SK-N-SH (cell line): ENCODE measurements around the gene TRPM8. TPM values are rescaled to one million over a fixed set of nuclear protein-coding genes. Genes with fewer than 3 reads are reported as not detected.

Experiments used
- CTCF ChIA-PET: fragments of 300-600, 350-600 bp; formaldehyde crosslinking; extraction: SDS; loops from one replicate; lab custom pipeline; 2021; lab: Yijun Ruan, JAX
- POLR2A ChIA-PET: fragments of 350-600 bp; sonication (Branson Sonifier 250); formaldehyde crosslinking; extraction: SDS; loops from one replicate; lab custom pipeline; 2020; ENCODE audit warnings: antibody characterized with exemption, inconsistent platforms; lab: Yijun Ruan, JAX
- DNase-seq: peaks from one replicate; pipeline ENCODE4 v3.0.0; 2012
- H2AFZ ChIP-seq: fragments of 200-600 bp; sonication (generic); 2 replicates; pipeline ENCODE4 v1.8.1; 2016; ENCODE audit warnings: antibody characterized with exemption, mild to moderate bottlenecking, low read depth
- H3F3A ChIP-seq: fragments of 200-600 bp; sonication (generic); replicated peaks from 2 replicates; pipeline ENCODE3; 2016; ENCODE audit warnings: antibody characterized with exemption, mild to moderate bottlenecking; ENCODE audit not compliant: insufficient read depth
- H3K27ac ChIP-seq, 2 experiments: fragments of 200-500 bp in 1 of 2; fragments of 200-600 bp in 1 of 2; sonication (Bioruptor generic) in 1 of 2; sonication (generic), shearing (Covaris generic) in 1 of 2; 2 replicates each; pipeline versions ENCODE4 v1.5.1 to v1.6.1; 2014 to 2016; ENCODE audit warnings: low read depth in 2 of 2, inconsistent platforms in 1 of 2, low read length in 1 of 2, mild to moderate bottlenecking in 1 of 2, mixed read lengths in 1 of 2
- H3K27me3 ChIP-seq: fragments of 200-600 bp; sonication (generic), shearing (Covaris generic); 2 replicates; pipeline ENCODE4 v1.6.1; 2016; ENCODE audit warnings: mixed run types; ENCODE audit not compliant: insufficient read depth
- H3K36me3 ChIP-seq, 2 experiments: fragments of 200-500 bp in 1 of 2; fragments of 200-600 bp in 1 of 2; sonication (Bioruptor generic) in 1 of 2; sonication (generic) in 1 of 2; replicated peaks in 1 of 2; 2 replicates each; pipeline versions ENCODE3 to v1.5.1; 2014 to 2016; ENCODE audit warnings: low read length in 1 of 2, mild to moderate bottlenecking in 1 of 2; ENCODE audit not compliant: insufficient read depth in 2 of 2, control insufficient read depth in 1 of 2
- H3K4me1 ChIP-seq, 2 experiments: fragments of 200-500 bp in 1 of 2; fragments of 200-600 bp in 1 of 2; sonication (Bioruptor generic) in 1 of 2; sonication (generic), shearing (Covaris generic) in 1 of 2; 2 replicates each; pipeline versions ENCODE4 v1.5.1 to v1.6.1; 2014 to 2016; ENCODE audit warnings: low read depth in 1 of 2, low read length in 1 of 2, mixed run types in 1 of 2; ENCODE audit not compliant: insufficient read depth in 2 of 2, control insufficient read depth in 1 of 2
- H3K4me2 ChIP-seq: fragments of 200-600 bp; sonication (generic), shearing (Covaris generic); 2 replicates; pipeline ENCODE4 v1.6.1; 2017; ENCODE audit warnings: mixed run types
- H3K4me3 ChIP-seq, 2 experiments: fragments of 200-500 bp in 1 of 2; fragments of 200-600 bp in 1 of 2; sonication (Bioruptor generic) in 1 of 2; sonication (generic), shearing (Covaris generic) in 1 of 2; 2 replicates each; pipeline versions ENCODE4 v1.5.1 to v1.8.1; 2014 to 2016; ENCODE audit warnings: low read depth in 2 of 2, inconsistent platforms in 1 of 2, low read length in 1 of 2, mild to moderate bottlenecking in 1 of 2, mixed read lengths in 1 of 2, moderate library complexity in 1 of 2
- H3K79me2 ChIP-seq: fragments of 200-600 bp; sonication (generic); 2 replicates; pipeline ENCODE4 v1.8.1; 2017; ENCODE audit warnings: mild to moderate bottlenecking; ENCODE audit not compliant: insufficient read depth
- H3K9ac ChIP-seq: fragments of 200-600 bp; sonication (generic); 2 replicates; pipeline ENCODE4 v1.6.1; 2017; ENCODE audit warnings: mixed run types
- H3K9me2 ChIP-seq: fragments of 200-600 bp; sonication (generic); 2 replicates; pipeline ENCODE4 v1.6.1; 2017; ENCODE audit warnings: mixed run types
- H3K9me3 ChIP-seq: fragments of 200-600 bp; sonication (generic); 2 replicates; pipeline ENCODE4 v1.6.1; 2017; ENCODE audit warnings: mixed run types, mild to moderate bottlenecking, moderate library complexity
- H4K20me1 ChIP-seq: fragments of 200-600 bp; sonication (generic); 2 replicates; pipeline ENCODE4 v1.6.1; 2017; ENCODE audit warnings: mild to moderate bottlenecking, mixed run types; ENCODE audit not compliant: insufficient read depth
- EP300 ChIP-seq, 2 experiments: IDR thresholded peaks; 2 replicates each; pipeline versions ENCODE4 v1.4.0 to v1.6.1; 2012; ENCODE audit warnings: borderline replicate concordance in 1 of 2, low read depth in 1 of 2, low read length in 1 of 2
- EZH2phosphoT487 ChIP-seq: fragments of 200-600 bp; sonication (generic); IDR thresholded peaks from 2 replicates; pipeline ENCODE4 v1.6.1; 2017; ENCODE audit warnings: low read depth, mixed run types, mild to moderate bottlenecking, antibody characterized with exemption, moderate library complexity, borderline replicate concordance
- GATA2 ChIP-seq: sonication (generic); formaldehyde crosslinking; IDR thresholded peaks from 2 replicates; pipeline ENCODE4 v1.5.0; 2020; ENCODE audit warnings: mild to moderate bottlenecking, missing genetic modification reagents
- IRF3 ChIP-seq: fragments of 150-350 bp; IDR thresholded peaks from 2 replicates; pipeline ENCODE4 v1.6.1; 2016; ENCODE audit warnings: mild to moderate bottlenecking, low read depth, low read length
- JUND ChIP-seq: IDR thresholded peaks from 2 replicates; pipeline ENCODE4 v1.4.0; 2012
- MXI1 ChIP-seq: IDR thresholded peaks from 2 replicates; pipeline ENCODE4 v1.6.1; 2012; ENCODE audit warnings: mild to moderate bottlenecking, low read depth, low read length, improper control_type of control experiment
- NFIC ChIP-seq: IDR thresholded peaks from 2 replicates; pipeline ENCODE4 v1.4.0; 2012; ENCODE audit warnings: borderline replicate concordance
- POLR2AphosphoS5 ChIP-seq: IDR thresholded peaks from 2 replicates; pipeline ENCODE4 v1.6.1; 2012; ENCODE audit warnings: low read depth, low read length
- RAD21 ChIP-seq: IDR thresholded peaks from 2 replicates; pipeline ENCODE4 v1.6.1; 2012; ENCODE audit warnings: mild to moderate bottlenecking, low read length
- RFX5 ChIP-seq: IDR thresholded peaks from 2 replicates; pipeline ENCODE4 v1.6.1; 2012; ENCODE audit warnings: mild to moderate bottlenecking, improper control_type of control experiment, low read length
- SMC3 ChIP-seq: IDR thresholded peaks from 2 replicates; pipeline ENCODE4 v1.6.1; 2012; ENCODE audit warnings: low read depth, low read length, improper control_type of control experiment
- TCF12 ChIP-seq: IDR thresholded peaks from 2 replicates; pipeline ENCODE4 v1.4.0; 2012
- USF1 ChIP-seq: IDR thresholded peaks from 2 replicates; pipeline ENCODE4 v1.4.0; 2012; ENCODE audit warnings: low read depth, borderline replicate concordance
- WGBS: methylation state at CpG from one replicate; pipeline ENCODE4 v1.1.6; 2017; ENCODE audit warnings: low lambda C conversion rate; 5-methylcytosine and 5-hydroxymethylcytosine counted together
- polyA plus RNA-seq, 3 experiments: library from polyadenylated mRNA; depleted of rRNA; stranded (reverse); fragments of >200 nt; gene quantifications; 2 replicates each; pipeline ENCODE4 v1.2.3, GENCODE V29; 2012
- TF ChIP-seq, protein P1 (sequence below): IDR thresholded peaks from 2 replicates; pipeline ENCODE4 v1.4.0; 2012; ENCODE audit warnings: low read depth, borderline replicate concordance
- TF ChIP-seq, protein P2 (sequence below): fragments of 150-350 bp; IDR thresholded peaks from 2 replicates; pipeline ENCODE4 v1.6.1; 2017; ENCODE audit warnings: antibody characterized with exemption, low read length, low read depth, borderline replicate concordance
- TF ChIP-seq, protein P3 (sequence below): IDR thresholded peaks from 2 replicates; pipeline ENCODE4; 2012

TRPM8 gene
- polyA plus RNA-seq, 1 of the 3 experiments (the other 2 are of a cell fraction) = 0.85 TPM

- ChIA-PET POLR2A (no interaction called here), CTCF (no interaction called here)
- peaks cover 4% of the 10 kb centered on the region for H3F3A ChIP-seq
- 92% methylated on average over 1 of the region's 1 CpG for WGBS
- H3K9ac ChIP-seq = no peak overlapping the region
- H2AFZ ChIP-seq = no peak overlapping the region
- H3K79me2 ChIP-seq = no peaks in the 10 kb centered on the region
- TF ChIP-seq USF1 = no peak
- TF ChIP-seq, protein P1, sequence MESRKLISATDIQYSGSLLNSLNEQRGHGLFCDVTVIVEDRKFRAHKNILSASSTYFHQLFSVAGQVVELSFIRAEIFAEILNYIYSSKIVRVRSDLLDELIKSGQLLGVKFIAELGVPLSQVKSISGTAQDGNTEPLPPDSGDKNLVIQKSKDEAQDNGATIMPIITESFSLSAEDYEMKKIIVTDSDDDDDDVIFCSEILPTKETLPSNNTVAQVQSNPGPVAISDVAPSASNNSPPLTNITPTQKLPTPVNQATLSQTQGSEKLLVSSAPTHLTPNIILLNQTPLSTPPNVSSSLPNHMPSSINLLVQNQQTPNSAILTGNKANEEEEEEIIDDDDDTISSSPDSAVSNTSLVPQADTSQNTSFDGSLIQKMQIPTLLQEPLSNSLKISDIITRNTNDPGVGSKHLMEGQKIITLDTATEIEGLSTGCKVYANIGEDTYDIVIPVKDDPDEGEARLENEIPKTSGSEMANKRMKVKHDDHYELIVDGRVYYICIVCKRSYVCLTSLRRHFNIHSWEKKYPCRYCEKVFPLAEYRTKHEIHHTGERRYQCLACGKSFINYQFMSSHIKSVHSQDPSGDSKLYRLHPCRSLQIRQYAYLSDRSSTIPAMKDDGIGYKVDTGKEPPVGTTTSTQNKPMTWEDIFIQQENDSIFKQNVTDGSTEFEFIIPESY = no peak
- no peak for TF ChIP-seq RAD21
- no peak for TF ChIP-seq POLR2AphosphoS5
- TF ChIP-seq IRF3 = no peak
- TF ChIP-seq, protein P2, sequence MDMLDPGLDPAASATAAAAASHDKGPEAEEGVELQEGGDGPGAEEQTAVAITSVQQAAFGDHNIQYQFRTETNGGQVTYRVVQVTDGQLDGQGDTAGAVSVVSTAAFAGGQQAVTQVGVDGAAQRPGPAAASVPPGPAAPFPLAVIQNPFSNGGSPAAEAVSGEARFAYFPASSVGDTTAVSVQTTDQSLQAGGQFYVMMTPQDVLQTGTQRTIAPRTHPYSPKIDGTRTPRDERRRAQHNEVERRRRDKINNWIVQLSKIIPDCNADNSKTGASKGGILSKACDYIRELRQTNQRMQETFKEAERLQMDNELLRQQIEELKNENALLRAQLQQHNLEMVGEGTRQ = no peak
- TF ChIP-seq NFIC = no peak
- TF ChIP-seq, protein P3, sequence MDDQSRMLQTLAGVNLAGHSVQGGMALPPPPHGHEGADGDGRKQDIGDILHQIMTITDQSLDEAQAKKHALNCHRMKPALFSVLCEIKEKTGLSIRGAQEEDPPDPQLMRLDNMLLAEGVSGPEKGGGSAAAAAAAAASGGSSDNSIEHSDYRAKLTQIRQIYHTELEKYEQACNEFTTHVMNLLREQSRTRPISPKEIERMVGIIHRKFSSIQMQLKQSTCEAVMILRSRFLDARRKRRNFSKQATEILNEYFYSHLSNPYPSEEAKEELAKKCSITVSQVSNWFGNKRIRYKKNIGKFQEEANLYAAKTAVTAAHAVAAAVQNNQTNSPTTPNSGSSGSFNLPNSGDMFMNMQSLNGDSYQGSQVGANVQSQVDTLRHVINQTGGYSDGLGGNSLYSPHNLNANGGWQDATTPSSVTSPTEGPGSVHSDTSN = no peak
- no peak for TF ChIP-seq EP300 (IDR thresholded peaks at IDR 0.05; ENCODE audit: borderline replicate concordance in 1 of 2, low read depth in 1 of 2, low read length in 1 of 2)
- TF ChIP-seq JUND = no peak
- TF ChIP-seq SMC3 = no peak
- TF ChIP-seq GATA2 (CRISPR knock-in tag) = no peak
- TF ChIP-seq MXI1 = no peak
- no peak for TF ChIP-seq RFX5
- no peak for TF ChIP-seq EZH2phosphoT487
- no peak for TF ChIP-seq TCF12
- H4K20me1 ChIP-seq = no peaks in the 10 kb centered on the region
- DNase-seq = no peak
- H3K4me3 ChIP-seq = no peak overlapping the region
- H3K9me2 ChIP-seq = no peaks in the 10 kb centered on the region
- no peaks in the 10 kb centered on the region for H3K36me3 ChIP-seq
- no peak overlapping the region for H3K4me2 ChIP-seq
- H3K27ac ChIP-seq = no peak overlapping the region
- no peaks in the 10 kb centered on the region for H3K27me3 ChIP-seq
- no peaks in the 10 kb centered on the region for H3K9me3 ChIP-seq
- peaks cover 2 to 8% of the 10 kb centered on the region in 2 experiments; a peak in 2 of 4 replicates for H3K4me1 ChIP-seq
These were observed 110.5 kb downstream of the TRPM8 start for GRCh38 chr2:234027641-234028040.
